GM12878 (cell line): ENCODE data around the gene EXOC4. TPM values are rescaled to one million over a fixed set of nuclear protein-coding genes. Genes with fewer than 3 reads are reported as not detected.

Source experiments
- ATAC-seq: fragments of 200-7000 bp; cut with Tn5 transposase; 3 replicates; pipeline ENCODE4 v1.9.1; 2020; ENCODE audit warnings: mild to moderate bottlenecking, moderate library complexity
- BruUV-seq: library from RNA; stranded (reverse); fragments of 400-500 nt; replicated peaks from 2 replicates; lab custom pipeline; 2021; lab: Mats Ljungman, UMichigan
- CTCF ChIA-PET: fragments of 300-600 bp; sonication (Branson Sonifier 250); formaldehyde crosslinking; extraction: SDS; loops from one replicate; lab custom pipeline; 2021; ENCODE audit warnings: inconsistent platforms; lab: Yijun Ruan, JAX
- POLR2A ChIA-PET: fragments of 350-600 bp; formaldehyde crosslinking; extraction: SDS; loops from one replicate; lab custom pipeline; 2021; ENCODE audit warnings: inconsistent platforms; lab: Charles Lee
- RAD21 ChIA-PET: fragments of 300-600 bp; sonication (Branson Sonifier 250); formaldehyde crosslinking; loops from one replicate; lab custom pipeline; 2023; ENCODE audit warnings: antibody characterized with exemption; ENCODE audit not compliant: unreplicated experiment; lab: Charles Lee
- SMC1A ChIA-PET: fragments of 300-600 bp; sonication (Branson Sonifier 250); formaldehyde crosslinking; loops from one replicate; lab custom pipeline; 2023; ENCODE audit not compliant: unreplicated experiment, uncharacterized antibody; lab: Charles Lee
- DNase-seq: peaks from one replicate; pipeline ENCODE4 v3.0.0-alpha.2; 2011; ENCODE audit warnings: low read depth, low spot score
- FAIRE-seq: peaks from 3 replicates; lab custom pipeline; 2011; peaks lifted over from hg19 to GRCh38; lab: Jason Lieb, UNC
- H2AFZ ChIP-seq: 2 replicates; pipeline ENCODE4 v1.6.0; 2011; ENCODE audit warnings: low read depth, low read length, control low read depth; ENCODE audit not compliant: control insufficient read depth
- H3K27ac ChIP-seq: 2 replicates; pipeline ENCODE4 v1.5.1; 2011; ENCODE audit warnings: control low read depth; ENCODE audit not compliant: control insufficient read depth, insufficient read depth
- H3K27me3 ChIP-seq, 2 experiments: replicated peaks in 1 of 2; 2 replicates each; pipeline versions ENCODE4 v1.6.0 to v1.6.1; 2011; ENCODE audit warnings: low read length in 1 of 2; ENCODE audit not compliant: control insufficient read depth in 2 of 2, insufficient read depth in 2 of 2
- H3K36me3 ChIP-seq, 2 experiments: 2 replicates each; pipeline ENCODE4 v1.5.1; 2011; ENCODE audit warnings: low read length in 1 of 2; ENCODE audit not compliant: control insufficient read depth in 2 of 2, insufficient read depth in 2 of 2
- H3K4me1 ChIP-seq: 2 replicates; pipeline ENCODE4 v1.6.1; 2011; ENCODE audit warnings: mild to moderate bottlenecking, low read length, moderate library complexity, mixed read lengths; ENCODE audit not compliant: control insufficient read depth, insufficient read depth
- H3K4me2 ChIP-seq: 2 replicates; pipeline ENCODE4 v1.6.0; 2011; ENCODE audit warnings: control low read depth; ENCODE audit not compliant: control insufficient read depth, insufficient read depth
- H3K4me3 ChIP-seq: fragments of 200-600 bp; sonication (generic); 2 replicates; pipeline ENCODE4 v1.5.1; 2016
- H3K79me2 ChIP-seq: 2 replicates; pipeline ENCODE4 v1.6.0; 2011; ENCODE audit warnings: low read length; ENCODE audit not compliant: control insufficient read depth, insufficient read depth
- H3K9ac ChIP-seq: 2 replicates; pipeline ENCODE4 v1.8.0; 2011; ENCODE audit warnings: low read length, control low read depth, mixed read lengths; ENCODE audit not compliant: control insufficient read depth, insufficient read depth
- H3K9me3 ChIP-seq: replicated peaks from 3 replicates; pipeline ENCODE4 v1.5.1; 2011; ENCODE audit warnings: mild to moderate bottlenecking, low read length; ENCODE audit not compliant: control insufficient read depth, insufficient read depth
- H4K20me1 ChIP-seq: 2 replicates; pipeline ENCODE4 v1.6.0; 2011; ENCODE audit not compliant: control insufficient read depth, insufficient read depth
- MEF2B ChIP-seq: fragments of 450-650 bp; IDR thresholded peaks from 2 replicates; pipeline ENCODE4 v1.6.1; 2018; ENCODE audit warnings: mild to moderate bottlenecking, moderate library complexity; ENCODE audit not compliant: partially characterized antibody, poor library complexity, severe bottlenecking
- NR2F1 ChIP-seq: fragments of 450-650 bp; conservative IDR thresholded peaks from 2 replicates; pipeline ENCODE4 v1.6.1; 2017; ENCODE audit warnings: mild to moderate bottlenecking
- RCOR1 ChIP-seq: conservative IDR thresholded peaks from 2 replicates; pipeline ENCODE4 v1.6.1; 2012; ENCODE audit warnings: low read depth, low read length, improper control_type of control experiment
- YY1 ChIP-seq: IDR thresholded peaks from 2 replicates; pipeline ENCODE4 v1.6.1; 2011; ENCODE audit warnings: low read depth, mild to moderate bottlenecking, low read length
- ZNF384 ChIP-seq: IDR thresholded peaks from 2 replicates; pipeline ENCODE4 v1.6.1; 2012; ENCODE audit warnings: low read depth, mild to moderate bottlenecking, low read length, improper control_type of control experiment, borderline replicate concordance
- in situ Hi-C: fragments of 300-500 bp; cut with MboI; formaldehyde crosslinking; loops from 9 replicates; pipeline ENCODE4 v1.14.3; 2018; ENCODE audit warnings: mixed read lengths
- intact Hi-C: fragments of 100-400 bp; cut with micrococcal nuclease; formaldehyde crosslinking; loops from one replicate; pipeline ENCODE4 v1.14.2; 2022; ENCODE audit not compliant: unreplicated experiment
- polyA plus RNA-seq, 11 experiments: library from polyadenylated mRNA; depleted of rRNA in 4 of 11; unstranded in 6 of 11; stranded (reverse) in 5 of 11; fragments of >200 nt; fragmentation: Nextera tagmentation in 4 of 11; fragmentation: Illumina TruSeq in 1 of 11; extraction: Ambion mirVana in 4 of 11; extraction: Trizol in 1 of 11; gene quantifications; 1 replicate in 1 of 11; 2 replicates in 10 of 11; pipeline versions ENCODE4 v1.2.1 to v1.2.3, GENCODE V29; 2011 to 2016; ENCODE audit warnings: inconsistent platforms in 2 of 11, missing spikeins in 2 of 11, low read depth in 1 of 11
- total RNA-seq, 4 experiments: library from RNA; depleted of rRNA in 3 of 4; stranded (reverse); fragments of >200 nt in 3 of 4; fragmentation: Illumina TruSeq in 1 of 4; extraction: Trizol in 1 of 4; gene quantifications; 2 replicates each; pipeline versions ENCODE4 v1.2.1 to v1.2.3, GENCODE V29; 2013 to 2021
- TF ChIP-seq, protein P1 (sequence below), 3 experiments: IDR thresholded peaks in 2 of 3; conservative IDR thresholded peaks in 1 of 3; 2 replicates each; pipeline ENCODE4 v1.5.1; 2011; ENCODE audit warnings: low read depth in 3 of 3, low read length in 3 of 3, mild to moderate bottlenecking in 3 of 3, control low read depth in 2 of 3, moderate library complexity in 2 of 3, inconsistent platforms in 1 of 3, mixed read lengths in 1 of 3; ENCODE audit not compliant: control insufficient read depth in 2 of 3, insufficient read depth in 1 of 3; ENCODE audit errors: extremely low read depth in 1 of 3
- TF ChIP-seq, protein P2 (sequence below): fragments of 450-650 bp; IDR thresholded peaks from 2 replicates; pipeline ENCODE4 v1.6.1; 2016; ENCODE audit warnings: mild to moderate bottlenecking, moderate library complexity, borderline replicate concordance
- TF ChIP-seq, protein P3 (sequence below): IDR thresholded peaks from 2 replicates; pipeline ENCODE4 v1.6.1; 2012; ENCODE audit warnings: improper control_type of control experiment, low read depth, low read length; ENCODE audit not compliant: insufficient replicate concordance

The EXOC4 gene
- total and polyA plus RNA-seq, 10 of the 15 experiments (the other 5 are each of a cell fraction or from before 2014, with no cell fraction given): 13.2 to 44.5 (median 29.6) TPM

DNA sequence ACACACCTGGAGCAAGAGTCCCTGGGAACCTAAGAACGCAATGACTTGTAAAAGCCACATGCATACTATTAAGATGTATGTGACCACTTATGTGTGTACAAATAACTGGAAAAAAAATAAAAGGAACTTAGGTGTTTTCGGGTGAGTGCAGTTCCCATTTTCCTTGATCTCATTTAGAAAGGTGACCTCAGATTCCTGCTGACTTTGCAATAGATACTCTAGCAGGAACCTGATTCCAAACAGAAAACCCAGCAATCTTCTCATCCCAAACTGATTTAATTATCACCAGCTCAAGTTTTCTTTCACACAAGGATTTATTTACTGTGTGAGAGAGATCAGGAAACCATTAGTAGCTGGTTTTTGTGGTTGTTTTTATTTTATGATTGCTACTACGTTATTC, 817.8 kb downstream of the EXOC4 start (continued):
- TF ChIP-seq, protein P1, sequence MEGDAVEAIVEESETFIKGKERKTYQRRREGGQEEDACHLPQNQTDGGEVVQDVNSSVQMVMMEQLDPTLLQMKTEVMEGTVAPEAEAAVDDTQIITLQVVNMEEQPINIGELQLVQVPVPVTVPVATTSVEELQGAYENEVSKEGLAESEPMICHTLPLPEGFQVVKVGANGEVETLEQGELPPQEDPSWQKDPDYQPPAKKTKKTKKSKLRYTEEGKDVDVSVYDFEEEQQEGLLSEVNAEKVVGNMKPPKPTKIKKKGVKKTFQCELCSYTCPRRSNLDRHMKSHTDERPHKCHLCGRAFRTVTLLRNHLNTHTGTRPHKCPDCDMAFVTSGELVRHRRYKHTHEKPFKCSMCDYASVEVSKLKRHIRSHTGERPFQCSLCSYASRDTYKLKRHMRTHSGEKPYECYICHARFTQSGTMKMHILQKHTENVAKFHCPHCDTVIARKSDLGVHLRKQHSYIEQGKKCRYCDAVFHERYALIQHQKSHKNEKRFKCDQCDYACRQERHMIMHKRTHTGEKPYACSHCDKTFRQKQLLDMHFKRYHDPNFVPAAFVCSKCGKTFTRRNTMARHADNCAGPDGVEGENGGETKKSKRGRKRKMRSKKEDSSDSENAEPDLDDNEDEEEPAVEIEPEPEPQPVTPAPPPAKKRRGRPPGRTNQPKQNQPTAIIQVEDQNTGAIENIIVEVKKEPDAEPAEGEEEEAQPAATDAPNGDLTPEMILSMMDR (IDR thresholded peaks at IDR 0.05 in 2 of 3, conservative IDR thresholded peaks at IDR 0.05 in 1 of 3; ENCODE audit: control insufficient read depth in 2 of 3, extremely low read depth in 1 of 3, insufficient read depth in 1 of 3, low read depth in 3 of 3, low read length in 3 of 3): no peak
- TF ChIP-seq, protein P2, sequence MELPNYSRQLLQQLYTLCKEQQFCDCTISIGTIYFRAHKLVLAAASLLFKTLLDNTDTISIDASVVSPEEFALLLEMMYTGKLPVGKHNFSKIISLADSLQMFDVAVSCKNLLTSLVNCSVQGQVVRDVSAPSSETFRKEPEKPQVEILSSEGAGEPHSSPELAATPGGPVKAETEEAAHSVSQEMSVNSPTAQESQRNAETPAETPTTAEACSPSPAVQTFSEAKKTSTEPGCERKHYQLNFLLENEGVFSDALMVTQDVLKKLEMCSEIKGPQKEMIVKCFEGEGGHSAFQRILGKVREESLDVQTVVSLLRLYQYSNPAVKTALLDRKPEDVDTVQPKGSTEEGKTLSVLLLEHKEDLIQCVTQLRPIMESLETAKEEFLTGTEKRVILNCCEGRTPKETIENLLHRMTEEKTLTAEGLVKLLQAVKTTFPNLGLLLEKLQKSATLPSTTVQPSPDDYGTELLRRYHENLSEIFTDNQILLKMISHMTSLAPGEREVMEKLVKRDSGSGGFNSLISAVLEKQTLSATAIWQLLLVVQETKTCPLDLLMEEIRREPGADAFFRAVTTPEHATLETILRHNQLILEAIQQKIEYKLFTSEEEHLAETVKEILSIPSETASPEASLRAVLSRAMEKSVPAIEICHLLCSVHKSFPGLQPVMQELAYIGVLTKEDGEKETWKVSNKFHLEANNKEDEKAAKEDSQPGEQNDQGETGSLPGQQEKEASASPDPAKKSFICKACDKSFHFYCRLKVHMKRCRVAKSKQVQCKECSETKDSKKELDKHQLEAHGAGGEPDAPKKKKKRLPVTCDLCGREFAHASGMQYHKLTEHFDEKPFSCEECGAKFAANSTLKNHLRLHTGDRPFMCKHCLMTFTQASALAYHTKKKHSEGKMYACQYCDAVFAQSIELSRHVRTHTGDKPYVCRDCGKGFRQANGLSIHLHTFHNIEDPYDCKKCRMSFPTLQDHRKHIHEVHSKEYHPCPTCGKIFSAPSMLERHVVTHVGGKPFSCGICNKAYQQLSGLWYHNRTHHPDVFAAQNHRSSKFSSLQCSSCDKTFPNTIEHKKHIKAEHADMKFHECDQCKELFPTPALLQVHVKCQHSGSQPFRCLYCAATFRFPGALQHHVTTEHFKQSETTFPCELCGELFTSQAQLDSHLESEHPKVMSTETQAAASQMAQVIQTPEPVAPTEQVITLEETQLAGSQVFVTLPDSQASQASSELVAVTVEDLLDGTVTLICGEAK: no peak
- TF ChIP-seq, all 136 proteins: peak for 0

DNA sequence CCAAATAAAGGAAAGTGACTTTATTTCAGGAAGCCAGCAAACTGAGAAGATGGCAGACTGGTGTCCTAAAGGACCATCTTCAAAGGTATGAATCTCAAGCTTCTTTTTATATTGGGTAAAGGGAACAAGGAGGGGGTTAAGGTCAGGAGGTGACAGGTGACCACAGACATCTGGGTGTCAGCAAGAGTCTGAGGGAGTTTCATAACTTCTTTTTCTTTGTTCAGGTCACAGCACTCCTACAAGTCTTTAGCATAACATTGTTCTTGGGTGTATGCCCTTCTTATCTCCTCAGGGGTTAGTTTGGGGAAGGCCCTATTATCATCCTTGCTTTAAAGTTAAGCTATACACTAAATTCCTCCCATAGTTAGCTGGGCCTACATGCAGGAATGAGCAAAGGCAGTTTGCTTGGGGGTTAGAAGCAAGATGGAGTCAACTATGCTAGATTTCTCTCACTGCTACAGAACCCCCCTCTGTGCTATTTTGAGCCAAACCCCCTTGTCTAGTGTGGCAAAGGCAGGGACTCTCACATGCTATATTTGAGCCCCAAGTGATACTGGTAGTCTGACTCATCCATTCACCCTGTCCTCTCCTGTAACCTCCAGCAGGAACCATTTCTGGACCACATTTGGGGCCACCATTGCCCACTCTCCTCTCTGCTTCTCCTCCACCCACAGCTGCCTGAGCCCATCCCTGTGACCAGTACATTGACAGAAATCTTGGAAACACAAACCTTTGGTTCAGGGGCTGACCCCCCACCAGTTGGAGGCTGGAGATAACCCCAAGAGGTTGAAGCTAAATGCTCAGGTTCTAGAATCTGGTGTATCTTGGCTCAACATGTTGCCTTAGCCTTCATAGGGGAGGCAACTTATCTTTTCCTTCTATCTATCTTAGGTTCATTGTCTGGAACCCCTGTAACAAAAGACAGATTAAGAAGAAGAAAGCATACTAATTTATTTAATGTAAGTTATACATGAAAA, 818.8 kb downstream of the EXOC4 start:
- H3K4me1 ChIP-seq: peaks cover 18% of the 10 kb centered on the region
- ChIA-PET RAD21 (no interaction called here), CTCF (interaction anchor here (0.7 to 1.2 kb wide), 4 partner anchors 8 to 69 kb away, joined by 3 to 4 read pairs (median 3); no protein-coding TSS in a partner anchor), SMC1A (no interaction called here), POLR2A (no interaction called here)
- peak overlapping the region; percentile 22; the same call in 1 of the 2 replicates for H3K4me2 ChIP-seq
- no peak overlapping the region for H3K27ac ChIP-seq
- BruUV-seq: no TSS peak
- in situ Hi-C loops (no loop called here), intact Hi-C loops (no loop called here)
- ATAC-seq: peak; percentile 67
- H3K27me3 ChIP-seq: no peaks in the 10 kb centered on the region
- H3K4me3 ChIP-seq: no peak overlapping the region
- no peaks in the 10 kb centered on the region for H3K79me2 ChIP-seq
- no peaks in the 10 kb centered on the region for H3K9me3 ChIP-seq
- H3K9ac ChIP-seq: no peak overlapping the region
- FAIRE-seq: peak; percentile 75
- H3K36me3 ChIP-seq: no peaks in the 10 kb centered on the region
- no peaks in the 10 kb centered on the region for H4K20me1 ChIP-seq
- DNase-seq: peak; percentile 16
- H2AFZ ChIP-seq: no peak overlapping the region
- TF ChIP-seq MEF2B (peak; percentile 32), NR2F1 (peak; percentile 43; the same call in 1 of the 2 replicates), YY1 (0 out of 2 replicates have a peak, but pooled peaks have one; percentile 18), ZNF384 (no peak), RCOR1 (no peak)
- TF ChIP-seq, protein P3, sequence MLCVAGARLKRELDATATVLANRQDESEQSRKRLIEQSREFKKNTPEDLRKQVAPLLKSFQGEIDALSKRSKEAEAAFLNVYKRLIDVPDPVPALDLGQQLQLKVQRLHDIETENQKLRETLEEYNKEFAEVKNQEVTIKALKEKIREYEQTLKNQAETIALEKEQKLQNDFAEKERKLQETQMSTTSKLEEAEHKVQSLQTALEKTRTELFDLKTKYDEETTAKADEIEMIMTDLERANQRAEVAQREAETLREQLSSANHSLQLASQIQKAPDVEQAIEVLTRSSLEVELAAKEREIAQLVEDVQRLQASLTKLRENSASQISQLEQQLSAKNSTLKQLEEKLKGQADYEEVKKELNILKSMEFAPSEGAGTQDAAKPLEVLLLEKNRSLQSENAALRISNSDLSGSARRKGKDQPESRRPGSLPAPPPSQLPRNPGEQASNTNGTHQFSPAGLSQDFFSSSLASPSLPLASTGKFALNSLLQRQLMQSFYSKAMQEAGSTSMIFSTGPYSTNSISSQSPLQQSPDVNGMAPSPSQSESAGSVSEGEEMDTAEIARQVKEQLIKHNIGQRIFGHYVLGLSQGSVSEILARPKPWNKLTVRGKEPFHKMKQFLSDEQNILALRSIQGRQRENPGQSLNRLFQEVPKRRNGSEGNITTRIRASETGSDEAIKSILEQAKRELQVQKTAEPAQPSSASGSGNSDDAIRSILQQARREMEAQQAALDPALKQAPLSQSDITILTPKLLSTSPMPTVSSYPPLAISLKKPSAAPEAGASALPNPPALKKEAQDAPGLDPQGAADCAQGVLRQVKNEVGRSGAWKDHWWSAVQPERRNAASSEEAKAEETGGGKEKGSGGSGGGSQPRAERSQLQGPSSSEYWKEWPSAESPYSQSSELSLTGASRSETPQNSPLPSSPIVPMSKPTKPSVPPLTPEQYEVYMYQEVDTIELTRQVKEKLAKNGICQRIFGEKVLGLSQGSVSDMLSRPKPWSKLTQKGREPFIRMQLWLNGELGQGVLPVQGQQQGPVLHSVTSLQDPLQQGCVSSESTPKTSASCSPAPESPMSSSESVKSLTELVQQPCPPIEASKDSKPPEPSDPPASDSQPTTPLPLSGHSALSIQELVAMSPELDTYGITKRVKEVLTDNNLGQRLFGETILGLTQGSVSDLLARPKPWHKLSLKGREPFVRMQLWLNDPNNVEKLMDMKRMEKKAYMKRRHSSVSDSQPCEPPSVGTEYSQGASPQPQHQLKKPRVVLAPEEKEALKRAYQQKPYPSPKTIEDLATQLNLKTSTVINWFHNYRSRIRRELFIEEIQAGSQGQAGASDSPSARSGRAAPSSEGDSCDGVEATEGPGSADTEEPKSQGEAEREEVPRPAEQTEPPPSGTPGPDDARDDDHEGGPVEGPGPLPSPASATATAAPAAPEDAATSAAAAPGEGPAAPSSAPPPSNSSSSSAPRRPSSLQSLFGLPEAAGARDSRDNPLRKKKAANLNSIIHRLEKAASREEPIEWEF: no peak
